Endometrial microvascular endothelial cells (primary cell): ENCODE results near the gene AFAP1L2. TPM values are rescaled to one million over a fixed set of nuclear protein-coding genes. Genes with fewer than 3 reads are reported as not detected.
"Not testable (repeated sequence)": the region's sequence is repeated elsewhere in the genome, so short reads cannot be mapped to it uniquely, and the experiment has no call there.

Experiments
- in situ Hi-C: cut with HindIII; loops from 2 replicates; pipeline ENCODE4 v1.10.0; 2017; ENCODE audit warnings: low sequenced_read_pairs, low pct_unique_long_range_greater_than_20kb; ENCODE audit errors: inconsistent ontology term
- total RNA-seq: library from RNA; depleted of rRNA; stranded (reverse); fragments of >200 nt; gene quantifications from one replicate; pipeline ENCODE4 v1.2.3, GENCODE V29; 2015; ENCODE audit errors: inconsistent ontology term

Gene AFAP1L2
- total RNA-seq, 1 donor from 2014 or later, result 0.09 TPM

GRCh38 chr10:114370966-114371365 lies 33.3 kb downstream of the AFAP1L2 start:
- in situ Hi-C loops, result no loop called here

- in situ Hi-C loops, result no loop called here
Measured at GRCh38 chr10:114370199-114370598, 34.1 kb downstream of the AFAP1L2 start.

GRCh38 chr10:114368057-114368391 lies 36.3 kb downstream of the AFAP1L2 start:
- in situ Hi-C loops, result no loop called here

- in situ Hi-C loops, result no loop called here
Measured at GRCh38 chr10:114367351-114368056, 36.8 kb downstream of the AFAP1L2 start.

- in situ Hi-C loops, result no loop called here
Measured at GRCh38 chr10:114364726-114365125, 39.6 kb downstream of the AFAP1L2 start.

- in situ Hi-C loops, result no loop called here
Measured at GRCh38 chr10:114363745-114364454, 40.4 kb downstream of the AFAP1L2 start.

GRCh38 chr10:114362826-114363355 lies 41.4 kb downstream of the AFAP1L2 start:
- in situ Hi-C loops, result no loop called here

- in situ Hi-C loops, result no loop called here
Measured at GRCh38 chr10:114359953-114360345, 44.4 kb downstream of the AFAP1L2 start.

GRCh38 chr10:114359041-114359952 lies 45.0 kb downstream of the AFAP1L2 start:
- in situ Hi-C loops, result no loop called here

GRCh38 chr10:114357515-114357996 lies 46.7 kb downstream of the AFAP1L2 start:
- in situ Hi-C loops, result no loop called here

- in situ Hi-C loops, result no loop called here
Measured at GRCh38 chr10:114356751-114357514, 47.4 kb downstream of the AFAP1L2 start.

- in situ Hi-C loops, result no loop called here
Measured at GRCh38 chr10:114356126-114356525, 48.2 kb downstream of the AFAP1L2 start.

- in situ Hi-C loops, result no loop called here
Measured at GRCh38 chr10:114353383-114353782, 50.9 kb downstream of the AFAP1L2 start.

- in situ Hi-C loops, result no loop called here
Measured at GRCh38 chr10:114352653-114353298, 51.5 kb downstream of the AFAP1L2 start.

GRCh38 chr10:114350751-114351150 lies 53.6 kb downstream of the AFAP1L2 start:
- in situ Hi-C loops, result no loop called here

GRCh38 chr10:114349522-114350215 lies 54.6 kb downstream of the AFAP1L2 start:
- in situ Hi-C loops, result no loop called here

- in situ Hi-C loops, result not testable (repeated sequence)
Measured at GRCh38 chr10:114349071-114349470, 55.2 kb downstream of the AFAP1L2 start.
